ENCODE measurements around the gene IRX3. TPM values are rescaled to one million over a fixed set of nuclear protein-coding genes. Genes with fewer than 3 reads are reported as not detected.

IRX3 gene
- total RNA-seq, 2 donors from 2014 or later: 15.6 to 16.4 TPM

GRCh38 chr16:54288030-54288834, 1.6 kb upstream of the IRX3 start:
- TF ChIP-seq CTCF (conservative IDR thresholded peaks at IDR 0.05): no peak

GRCh38 chr16:54287131-54288029, 793 bp upstream of the IRX3 start:
- peak overlapping the region; percentile 91 for H3K4me3 ChIP-seq (ENCODE audit: low read length)
- Mint-ChIP-seq H3K36me3 (ENCODE audit: low read depth) (peaks cover 11% of the 10 kb centered on the region), H3K4me3 (peak overlapping the region; percentile 79), H3K27me3 (ENCODE audit: insufficient read depth) (peaks cover 84% of the 10 kb centered on the region), H3K9me3 (no peaks in the 10 kb centered on the region), H3K27ac (peak overlapping the region; percentile 82), H3K4me1 (peaks cover 34% of the 10 kb centered on the region)
- WGBS, 2 experiments (ENCODE audit: insufficient coverage in 1 of 2, insufficient read length in 1 of 2): 2 to 6% methylated on average over 20 to 61 of the region's 61 CpGs
- TF ChIP-seq CTCF (conservative IDR thresholded peaks at IDR 0.05): no peak
- peaks cover 82% of the 10 kb centered on the region for H3K27me3 ChIP-seq (ENCODE audit: control insufficient read depth, insufficient read depth, low read length, poor library complexity, severe bottlenecking)
- no peaks in the 10 kb centered on the region for H3K9me3 ChIP-seq (ENCODE audit: control insufficient read depth, low read length)
- H3K4me1 ChIP-seq (ENCODE audit: control insufficient read depth, insufficient read depth, low read length): no peaks in the 10 kb centered on the region
- no peak overlapping the region for H3K9ac ChIP-seq (ENCODE audit: extremely low read depth, low read length, poor library complexity, severe bottlenecking)
- DNase-seq: peak; percentile 64
- H3K27ac ChIP-seq (ENCODE audit: low read depth, low read length): no peak overlapping the region
- H3K36me3 ChIP-seq (ENCODE audit: control insufficient read depth, insufficient read depth, low read length): no peaks in the 10 kb centered on the region

More at GRCh38 chr16:54288030-54288834, 1.6 kb upstream of the IRX3 start:
- Mint-ChIP-seq H3K27me3 (ENCODE audit: insufficient read depth) (peaks cover 82% of the 10 kb centered on the region), H3K27ac (no peak overlapping the region), H3K36me3 (ENCODE audit: low read depth) (peaks cover 8% of the 10 kb centered on the region), H3K4me1 (peaks cover 30% of the 10 kb centered on the region), H3K4me3 (peak overlapping the region; percentile 79), H3K9me3 (no peaks in the 10 kb centered on the region)
- 15 to 18% methylated on average over 15 to 38 of the region's 38 CpGs for WGBS, 2 experiments (ENCODE audit: insufficient coverage in 1 of 2, insufficient read length in 1 of 2)
- peaks cover 78% of the 10 kb centered on the region for H3K27me3 ChIP-seq (ENCODE audit: control insufficient read depth, insufficient read depth, low read length, poor library complexity, severe bottlenecking)
- no peaks in the 10 kb centered on the region for H3K9me3 ChIP-seq (ENCODE audit: control insufficient read depth, low read length)
- no peak overlapping the region for H3K27ac ChIP-seq (ENCODE audit: low read depth, low read length)
- H3K4me3 ChIP-seq (ENCODE audit: low read length): peak overlapping the region; percentile 91
- DNase-seq: peak; percentile 63
- no peak overlapping the region for H3K9ac ChIP-seq (ENCODE audit: extremely low read depth, low read length, poor library complexity, severe bottlenecking)
- H3K4me1 ChIP-seq (ENCODE audit: control insufficient read depth, insufficient read depth, low read length): no peaks in the 10 kb centered on the region
- no peaks in the 10 kb centered on the region for H3K36me3 ChIP-seq (ENCODE audit: control insufficient read depth, insufficient read depth, low read length)

GRCh38 chr16:54286090-54286365, 559 bp downstream of the IRX3 start:
- H3K27me3 ChIP-seq (ENCODE audit: control insufficient read depth, insufficient read depth, low read length, poor library complexity, severe bottlenecking): peaks cover 83% of the 10 kb centered on the region
- H3K4me3 ChIP-seq (ENCODE audit: low read length): peak overlapping the region; percentile 91
- Mint-ChIP-seq H3K4me1 (peaks cover 35% of the 10 kb centered on the region), H3K4me3 (peak overlapping the region; percentile 79), H3K27me3 (ENCODE audit: insufficient read depth) (peaks cover 83% of the 10 kb centered on the region), H3K36me3 (ENCODE audit: low read depth) (peaks cover 13% of the 10 kb centered on the region), H3K9me3 (no peaks in the 10 kb centered on the region), H3K27ac (peak overlapping the region; percentile 91)
- no peak for DNase-seq
- no peaks in the 10 kb centered on the region for H3K4me1 ChIP-seq (ENCODE audit: control insufficient read depth, insufficient read depth, low read length)
- H3K36me3 ChIP-seq (ENCODE audit: control insufficient read depth, insufficient read depth, low read length): no peaks in the 10 kb centered on the region
- 0% methylated on average over 12 to 43 of the region's 43 CpGs for WGBS, 2 experiments (ENCODE audit: insufficient coverage in 1 of 2, insufficient read length in 1 of 2)
- H3K9me3 ChIP-seq (ENCODE audit: control insufficient read depth, low read length): no peaks in the 10 kb centered on the region
- no peak for TF ChIP-seq CTCF (conservative IDR thresholded peaks at IDR 0.05)
- H3K27ac ChIP-seq (ENCODE audit: low read depth, low read length): no peak overlapping the region
- no peak overlapping the region for H3K9ac ChIP-seq (ENCODE audit: extremely low read depth, low read length, poor library complexity, severe bottlenecking)
